H1 (cell line): Measurements from ENCODE around the gene ZNF366. TPM values are rescaled to one million over a fixed set of nuclear protein-coding genes. Genes with fewer than 3 reads are reported as not detected.

Experiments
- CTCF ChIA-PET: fragments of 300-600 bp; sonication (Branson Sonifier 250); formaldehyde crosslinking; loops from one replicate; lab custom pipeline; 2021; ENCODE audit not compliant: partially characterized antibody; lab: Charles Lee
- POLR2A ChIA-PET: fragments of 300-600 bp; sonication (Branson Sonifier 250); formaldehyde crosslinking; loops from one replicate; lab custom pipeline; 2021; ENCODE audit warnings: inconsistent platforms; ENCODE audit not compliant: partially characterized antibody; lab: Charles Lee
- DNase-seq, 2 experiments: peaks; one replicate each; pipeline versions ENCODE4 v3.0.0 to v3.0.0-alpha.2; 2010 to 2022; ENCODE audit warnings: low spot score in 2 of 2, low read depth in 1 of 2, mixed read lengths in 1 of 2
- FAIRE-seq: peaks from 2 replicates; lab custom pipeline; 2011; peaks lifted over from hg19 to GRCh38; lab: Jason Lieb, UNC
- H2AFZ ChIP-seq: 2 replicates; pipeline ENCODE4 v1.8.1; 2012; ENCODE audit warnings: low read length, inconsistent platforms
- H2AK5ac ChIP-seq: 2 replicates; pipeline ENCODE4 v1.6.1; 2013; ENCODE audit warnings: low read depth, low read length
- H2BK120ac ChIP-seq: replicated peaks from 2 replicates; pipeline ENCODE3; 2013; ENCODE audit warnings: low read depth, low read length, inconsistent platforms
- H2BK12ac ChIP-seq: 2 replicates; pipeline ENCODE4 v1.6.1; 2013; ENCODE audit warnings: low read depth, low read length
- H2BK15ac ChIP-seq: 2 replicates; pipeline ENCODE4 v1.6.1; 2013; ENCODE audit warnings: low read length
- H2BK20ac ChIP-seq: 2 replicates; pipeline ENCODE4 v1.6.1; 2013; ENCODE audit warnings: low read length
- H2BK5ac ChIP-seq: 2 replicates; pipeline ENCODE4 v1.6.1; 2013; ENCODE audit warnings: low read depth, low read length
- H3K14ac ChIP-seq: 2 replicates; pipeline ENCODE4 v1.6.1; 2013; ENCODE audit warnings: inconsistent platforms; ENCODE audit not compliant: insufficient read length
- H3K18ac ChIP-seq: 2 replicates; pipeline ENCODE4 v1.6.1; 2013; ENCODE audit warnings: low read length; ENCODE audit errors: extremely low read depth
- H3K23ac ChIP-seq: 2 replicates; pipeline ENCODE4 v1.6.1; 2013; ENCODE audit warnings: inconsistent platforms; ENCODE audit not compliant: insufficient read length
- H3K23me2 ChIP-seq: 2 replicates; pipeline ENCODE4 v1.6.1; 2013; ENCODE audit warnings: low read depth, low read length
- H3K27ac ChIP-seq: 2 replicates; pipeline ENCODE4 v1.6.1; 2011; ENCODE audit warnings: low read depth, low read length, inconsistent platforms
- H3K27me3 ChIP-seq, 4 experiments: replicated peaks in 1 of 4; 1 replicate in 1 of 4; 2 replicates in 3 of 4; pipeline versions ENCODE4 v1.6.1 to v1.8.1; 2011 to 2013; ENCODE audit warnings: low read length in 3 of 4, mild to moderate bottlenecking in 3 of 4, inconsistent platforms in 2 of 4, mixed read lengths in 2 of 4, moderate library complexity in 1 of 4; ENCODE audit not compliant: control insufficient read depth in 3 of 4, insufficient read depth in 3 of 4; ENCODE audit errors: extremely low read depth in 1 of 4
- H3K36me3 ChIP-seq, 4 experiments: 2 replicates each; pipeline versions ENCODE4 v1.6.1 to v1.8.1; 2011 to 2013; ENCODE audit warnings: mild to moderate bottlenecking in 4 of 4, low read length in 3 of 4, moderate library complexity in 2 of 4, control low read depth in 1 of 4, inconsistent platforms in 1 of 4; ENCODE audit not compliant: insufficient read depth in 4 of 4, control insufficient read depth in 2 of 4
- H3K4ac ChIP-seq: replicated peaks from 2 replicates; pipeline ENCODE3; 2013; ENCODE audit warnings: low read length, low read depth, mixed read lengths, inconsistent platforms; ENCODE audit not compliant: insufficient read length
- H3K4me1 ChIP-seq, 4 experiments: replicated peaks in 1 of 4; 1 replicate in 1 of 4; 2 replicates in 3 of 4; pipeline versions ENCODE4 v1.6.1 to v1.8.1; 2011 to 2013; ENCODE audit warnings: low read length in 3 of 4, inconsistent platforms in 2 of 4, mixed read lengths in 1 of 4; ENCODE audit not compliant: insufficient read depth in 4 of 4, control insufficient read depth in 3 of 4
- H3K4me2 ChIP-seq, 2 experiments: 2 replicates each; pipeline versions ENCODE4 v1.6.1 to v1.8.1; 2011 to 2013; ENCODE audit warnings: low read depth in 2 of 2, low read length in 2 of 2, control low read depth in 1 of 2, inconsistent platforms in 1 of 2, mild to moderate bottlenecking in 1 of 2; ENCODE audit not compliant: insufficient read depth in 1 of 2
- H3K4me3 ChIP-seq, 4 experiments: fragments of 200-600, 300-600 bp in 1 of 4; sonication (generic), shearing (Covaris generic), sonication (Bioruptor Twin) in 1 of 4; 2 replicates each; pipeline versions ENCODE4 v1.5.1 to v1.8.1; 2011 to 2016; ENCODE audit warnings: low read length in 4 of 4, low read depth in 3 of 4, control low read depth in 2 of 4, inconsistent platforms in 2 of 4, mild to moderate bottlenecking in 2 of 4, mixed read lengths in 1 of 4, moderate library complexity in 1 of 4; ENCODE audit not compliant: insufficient read depth in 2 of 4; ENCODE audit errors: extremely low read depth in 1 of 4
- H3K56ac ChIP-seq: replicated peaks from 2 replicates; pipeline ENCODE3; 2013; ENCODE audit warnings: low read depth, mild to moderate bottlenecking, mixed read lengths, low read length, inconsistent platforms; ENCODE audit not compliant: insufficient read length
- H3K79me1 ChIP-seq: 2 replicates; pipeline ENCODE4 v1.6.1; 2013; ENCODE audit warnings: low read depth, low read length, control low read depth
- H3K79me2 ChIP-seq, 2 experiments: 2 replicates each; pipeline versions ENCODE4 v1.6.1 to v1.8.1; 2012 to 2013; ENCODE audit warnings: low read length in 2 of 2, mild to moderate bottlenecking in 2 of 2, inconsistent platforms in 1 of 2; ENCODE audit not compliant: insufficient read depth in 2 of 2, control insufficient read depth in 1 of 2
- H3K9ac ChIP-seq, 4 experiments: replicated peaks in 1 of 4; 1 replicate in 1 of 4; 2 replicates in 3 of 4; pipeline versions ENCODE4 v1.6.1 to v1.8.1; 2011 to 2013; ENCODE audit warnings: low read depth in 3 of 4, low read length in 3 of 4, control low read depth in 2 of 4, mild to moderate bottlenecking in 2 of 4, moderate library complexity in 2 of 4, inconsistent platforms in 1 of 4; ENCODE audit errors: extremely low read depth in 1 of 4
- H3K9me3 ChIP-seq, 2 experiments: 2 replicates each; pipeline versions ENCODE4 v1.6.1 to v1.8.1; 2012 to 2013; ENCODE audit warnings: mild to moderate bottlenecking in 2 of 2, moderate library complexity in 2 of 2, control low read depth in 1 of 2, inconsistent platforms in 1 of 2, low read depth in 1 of 2, low read length in 1 of 2, mixed read lengths in 1 of 2; ENCODE audit not compliant: insufficient read depth in 2 of 2
- H4K20me1 ChIP-seq, 2 experiments: replicated peaks in 1 of 2; 2 replicates each; pipeline versions ENCODE3 to v1.8.1; 2011 to 2013; ENCODE audit warnings: inconsistent platforms in 2 of 2, low read length in 2 of 2, mild to moderate bottlenecking in 1 of 2; ENCODE audit not compliant: insufficient read depth in 2 of 2, control insufficient read depth in 1 of 2
- H4K5ac ChIP-seq: 2 replicates; pipeline ENCODE4 v1.6.1; 2013; ENCODE audit warnings: low read length, low read depth, mixed read lengths, inconsistent platforms; ENCODE audit not compliant: insufficient read length
- H4K8ac ChIP-seq: 2 replicates; pipeline ENCODE4 v1.8.0; 2013; ENCODE audit warnings: mild to moderate bottlenecking, moderate library complexity, low read length, inconsistent platforms; ENCODE audit not compliant: insufficient read depth; ENCODE audit errors: extremely low read depth
- H4K91ac ChIP-seq: replicated peaks from 2 replicates; pipeline ENCODE3; 2013; ENCODE audit warnings: low read length, mixed read lengths, inconsistent platforms; ENCODE audit not compliant: insufficient read length
- BRCA1 ChIP-seq: IDR thresholded peaks from 2 replicates; pipeline ENCODE4 v1.6.1; 2012; ENCODE audit warnings: low read depth, low read length, improper control_type of control experiment
- CEBPB ChIP-seq: IDR thresholded peaks from 2 replicates; pipeline ENCODE4 v1.6.1; 2012; ENCODE audit warnings: low read depth, low read length
- WGBS, 2 experiments: shearing (Covaris generic) in 1 of 2; methylation state at CpG; one replicate each; pipeline versions ENCODE4 v1.1.6 to v1.1.7; 2013 to 2015; ENCODE audit warnings: low lambda C conversion rate in 2 of 2, mixed read lengths in 2 of 2, inconsistent platforms in 1 of 2, low coverage in 1 of 2, missing lambda C conversion rate in 1 of 2; ENCODE audit not compliant: insufficient replicate concordance in 2 of 2, insufficient coverage in 1 of 2, insufficient read length in 1 of 2; ENCODE audit errors: extremely low coverage in 1 of 2, missing lambda C conversion rate in 1 of 2; 5-methylcytosine and 5-hydroxymethylcytosine counted together
- polyA plus RNA-seq, 7 experiments: library from polyadenylated mRNA; depleted of rRNA in 3 of 7; stranded (reverse) in 5 of 7; unstranded in 2 of 7; fragments of >200 nt in 5 of 7; fragments of 200-250 nt in 2 of 7; gene quantifications; 1 replicate in 5 of 7; 2 replicates in 1 of 7; 4 replicates in 1 of 7; pipeline versions ENCODE4 v1.2.1 to v1.2.3, GENCODE V29; 2011 to 2013; ENCODE audit warnings: missing spikeins in 2 of 7, mixed read lengths in 2 of 7
- total RNA-seq: library from RNA; stranded (reverse); fragmentation: NEBNext Ultra II Directional; extraction: Animal tissue kit (Norgen Biotek cat#: 25700); gene quantifications from 2 replicates; pipeline ENCODE4 v1.2.1, GENCODE V29; 2021

Gene ZNF366
- total and polyA plus RNA-seq, 2 of the 8 experiments (the other 6 are each of a cell fraction or from before 2014, with no cell fraction given): not detected

DNA sequence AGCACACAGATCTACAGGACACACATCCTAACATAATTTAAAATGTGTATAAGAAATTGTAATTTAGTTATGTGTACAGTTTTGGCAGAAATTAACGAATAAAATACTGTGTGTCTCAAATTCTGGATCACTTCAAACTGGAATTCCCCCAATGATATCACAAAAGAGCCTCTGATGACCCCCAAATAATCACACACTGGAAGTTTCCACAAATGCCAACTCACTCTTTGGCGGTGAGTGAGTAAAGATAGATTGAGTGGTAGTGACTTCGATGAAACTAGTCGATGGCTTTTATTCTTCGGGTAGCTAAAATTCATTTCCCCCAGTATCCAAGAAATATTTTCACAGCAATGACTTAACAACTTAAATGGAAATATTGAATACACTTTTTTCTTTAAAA lies 2.2 kb downstream of the ZNF366 start:
- WGBS, 2 experiments: 98% methylated on average over 5 of the region's 5 CpGs; no CpG with 5 or more reads in 1 of the 2 experiments
- Histone ChIP-seq H3K9ac (no peak overlapping the region), H3K9me3 (no peaks in the 10 kb centered on the region), H3K79me2 (no peaks in the 10 kb centered on the region), H3K27me3 (no peaks in the 10 kb centered on the region), H2BK5ac (no peak overlapping the region), H3K23me2 (no peaks in the 10 kb centered on the region), H2BK15ac (no peak overlapping the region), H2AFZ (no peak overlapping the region), H3K36me3 (no peaks in the 10 kb centered on the region), H4K8ac (no peak overlapping the region), H4K20me1 (no peaks in the 10 kb centered on the region), H3K4me3 (no peak overlapping the region), H3K4me2 (no peak overlapping the region), H2BK120ac (no peak overlapping the region), H3K27ac (no peak overlapping the region), H3K18ac (no peak overlapping the region), H3K4ac (no peak overlapping the region), H3K23ac (no peak overlapping the region), H4K5ac (no peak overlapping the region), H2BK12ac (no peak overlapping the region), H3K14ac (no peak overlapping the region), H2BK20ac (no peak overlapping the region), H4K91ac (no peak overlapping the region), H2AK5ac (no peak overlapping the region), H3K4me1 (peaks cover 0 to 10% (median 5%) of the 10 kb centered on the region in 4 experiments; a peak in 3 of 7 replicates), H3K79me1 (no peaks in the 10 kb centered on the region), H3K56ac (no peak overlapping the region)
- no peak for FAIRE-seq
- DNase-seq: no peak
- CTCF ChIA-PET: interaction anchor here (1.2 to 1.6 kb wide), 4 partner anchors 8 to 131 kb away, joined by 3 to 7 read pairs (median 3); no protein-coding TSS in a partner anchor
- POLR2A ChIA-PET: interaction anchor here (1.1 kb wide), 1 partner anchor 22 kb away, joined by 3 read pairs; no protein-coding TSS in a partner anchor
- no peak for TF ChIP-seq BRCA1
- TF ChIP-seq CEBPB: no peak
